HG03378 (cell line): ENCODE measurements around the gene LRRK1.

Experiments
- ATAC-seq: cut with Tn5 transposase; IDR thresholded peaks from one replicate; pipeline ENCODE4 v1.9.1; 2021; ENCODE audit warnings: mild to moderate bottlenecking, moderate library complexity; ENCODE audit not compliant: unreplicated experiment

LRRK1 gene

GRCh38 chr15:101019366-101019896, 100.3 kb downstream of the LRRK1 start:
- no peak for ATAC-seq

- ATAC-seq: no peak
Measured at GRCh38 chr15:101020451-101020850, 101.3 kb downstream of the LRRK1 start.

- no peak for ATAC-seq
Measured at GRCh38 chr15:101020945-101021344, 101.8 kb downstream of the LRRK1 start.

- ATAC-seq: no peak
Measured at GRCh38 chr15:101022306-101022705, 103.1 kb downstream of the LRRK1 start.

- ATAC-seq: no peak
Measured at GRCh38 chr15:101022876-101023275, 103.7 kb downstream of the LRRK1 start.

- no peak for ATAC-seq
Measured at GRCh38 chr15:101023501-101024072, 104.4 kb downstream of the LRRK1 start.

- no peak for ATAC-seq
Measured at GRCh38 chr15:101024073-101024695, 105.0 kb downstream of the LRRK1 start.

- no peak for ATAC-seq
Measured at GRCh38 chr15:101024706-101025500, 105.7 kb downstream of the LRRK1 start.

- no peak for ATAC-seq
Measured at GRCh38 chr15:101025501-101025885, 106.3 kb downstream of the LRRK1 start.

- ATAC-seq: no peak
Measured at GRCh38 chr15:101025896-101026631, 106.9 kb downstream of the LRRK1 start.

GRCh38 chr15:101026656-101027272, 107.6 kb downstream of the LRRK1 start:
- no peak for ATAC-seq

GRCh38 chr15:101027273-101027901, 108.2 kb downstream of the LRRK1 start:
- no peak for ATAC-seq

- no peak for ATAC-seq
Measured at GRCh38 chr15:101027920-101028319, 108.8 kb downstream of the LRRK1 start.

- no peak for ATAC-seq
Measured at GRCh38 chr15:101028321-101028720, 109.2 kb downstream of the LRRK1 start.

- no peak for ATAC-seq
Measured at GRCh38 chr15:101028772-101029438, 109.7 kb downstream of the LRRK1 start.

GRCh38 chr15:101029971-101030661, 111.0 kb downstream of the LRRK1 start:
- no peak for ATAC-seq

GRCh38 chr15:101031213-101031612, 112.1 kb downstream of the LRRK1 start:
- ATAC-seq: no peak

GRCh38 chr15:101033801-101034200, 114.6 kb downstream of the LRRK1 start:
- no peak for ATAC-seq

- ATAC-seq: peak; percentile 78
Measured at GRCh38 chr15:101035611-101036010, 116.5 kb downstream of the LRRK1 start.
